T1000 (cell line): Measurements from ENCODE around the gene DNAJC4.

Source experiments
- DNase-seq: peaks from one replicate; lab custom pipeline; 2025; ENCODE audit warnings: mixed read lengths; lab: John Stamatoyannopoulos, UW

Gene DNAJC4

DNA sequence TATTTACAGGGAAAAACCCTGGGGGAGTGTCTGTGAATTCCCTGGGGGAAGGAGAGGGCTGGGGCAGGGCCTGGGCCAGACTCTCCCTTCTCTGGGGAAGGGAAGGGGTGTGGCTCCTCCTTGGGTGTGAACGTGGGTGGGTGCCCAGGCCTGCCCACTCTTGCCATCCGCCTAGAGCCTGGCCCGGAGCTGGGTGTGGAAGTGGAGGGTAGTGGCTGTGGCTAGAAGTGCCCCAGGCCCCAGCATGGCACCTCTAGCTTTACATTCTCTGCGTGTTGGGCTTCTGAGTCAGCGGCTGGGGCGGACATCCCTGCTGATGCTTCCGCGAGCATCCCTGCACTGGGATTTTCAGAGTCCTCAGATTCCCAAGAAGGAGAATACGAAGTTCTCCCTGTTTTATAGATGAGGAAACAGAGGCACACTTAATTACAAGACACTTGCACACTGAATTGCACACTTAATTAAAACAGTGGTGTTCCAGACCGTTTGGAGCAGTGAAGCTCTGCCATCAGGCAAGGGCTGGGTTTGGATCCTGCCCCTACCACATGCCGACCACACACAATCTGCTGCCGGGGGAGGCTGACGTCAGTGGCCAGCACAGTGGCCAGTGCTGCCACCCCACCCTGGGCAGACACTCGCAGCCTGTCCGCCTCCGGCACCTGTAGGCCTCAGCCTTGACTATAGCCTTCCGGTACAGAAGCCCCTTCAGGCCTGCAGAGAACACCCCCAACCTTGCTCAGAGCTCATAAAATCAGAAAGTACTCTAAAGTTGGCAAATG, 46.5 kb downstream of the DNAJC4 start:
- DNase-seq: peak; percentile 94

DNA sequence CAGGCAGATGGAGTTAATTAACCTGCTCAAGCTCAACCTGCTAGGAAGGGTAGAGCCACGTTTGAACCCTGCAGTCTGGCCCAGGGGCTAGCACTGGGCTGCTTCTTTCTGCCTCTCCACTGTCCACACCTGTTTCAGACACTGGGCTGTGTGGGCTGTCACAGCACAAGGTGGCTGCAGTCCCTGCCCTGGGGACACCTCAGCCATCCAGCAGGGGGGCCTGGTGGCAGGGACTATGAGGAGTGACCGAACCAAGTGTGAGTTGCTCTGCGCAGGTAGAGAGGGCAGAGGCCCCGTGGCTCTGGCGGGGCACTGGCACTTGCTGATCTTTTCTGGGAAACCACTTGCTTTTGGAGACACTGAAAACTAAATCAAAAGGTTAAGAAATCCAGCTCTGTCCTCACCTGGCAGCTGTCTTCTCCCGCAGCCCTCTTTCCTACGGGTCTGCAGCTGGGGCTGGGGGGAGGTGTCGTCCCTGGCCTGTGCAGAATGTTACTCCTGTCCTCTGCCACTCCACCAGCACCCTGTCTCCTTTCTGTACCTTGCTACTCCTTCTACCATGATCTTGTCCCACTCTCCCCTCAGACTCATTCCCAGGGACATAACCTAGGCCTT, 48.3 kb downstream of the DNAJC4 start:
- no peak for DNase-seq

DNA sequence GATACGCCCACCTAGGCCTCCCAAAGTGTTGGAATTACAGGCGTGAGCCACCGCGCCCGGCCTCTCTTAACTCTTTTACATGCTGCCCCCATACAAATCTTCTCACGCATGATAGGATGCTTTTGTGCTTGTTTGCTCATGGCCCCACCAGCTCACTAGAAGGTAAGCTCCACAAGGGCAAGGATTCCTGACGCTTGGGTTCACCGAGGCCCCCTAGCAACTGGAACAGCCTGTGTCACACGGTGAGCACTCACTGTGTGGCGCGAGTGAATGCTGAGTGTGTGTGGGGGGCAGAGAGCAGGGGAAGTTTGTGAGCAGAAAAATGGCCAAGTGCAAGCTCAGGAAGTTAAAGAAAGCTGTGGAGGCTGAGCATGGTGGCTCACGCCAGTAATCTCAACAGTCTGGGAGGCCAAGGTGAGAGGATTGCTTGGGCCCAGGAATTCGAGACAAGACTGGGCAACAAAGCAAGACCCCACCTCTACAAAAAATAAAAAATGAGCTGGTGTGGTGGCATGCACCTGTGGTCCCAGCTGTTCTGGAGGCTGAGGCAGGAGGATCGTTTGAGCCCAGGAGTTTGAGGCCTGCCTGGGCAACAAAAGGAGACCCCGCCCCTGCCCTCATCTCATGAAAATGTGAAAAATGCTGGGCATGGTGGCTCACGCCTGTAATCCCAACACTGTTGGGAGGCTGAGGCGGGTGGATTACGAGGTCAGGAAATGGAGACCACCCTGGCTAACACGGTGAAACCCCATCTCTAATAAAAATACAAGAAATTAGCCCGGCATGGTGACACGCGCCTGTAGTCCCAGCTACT, 51.8 kb downstream of the DNAJC4 start:
- DNase-seq: no peak

DNA sequence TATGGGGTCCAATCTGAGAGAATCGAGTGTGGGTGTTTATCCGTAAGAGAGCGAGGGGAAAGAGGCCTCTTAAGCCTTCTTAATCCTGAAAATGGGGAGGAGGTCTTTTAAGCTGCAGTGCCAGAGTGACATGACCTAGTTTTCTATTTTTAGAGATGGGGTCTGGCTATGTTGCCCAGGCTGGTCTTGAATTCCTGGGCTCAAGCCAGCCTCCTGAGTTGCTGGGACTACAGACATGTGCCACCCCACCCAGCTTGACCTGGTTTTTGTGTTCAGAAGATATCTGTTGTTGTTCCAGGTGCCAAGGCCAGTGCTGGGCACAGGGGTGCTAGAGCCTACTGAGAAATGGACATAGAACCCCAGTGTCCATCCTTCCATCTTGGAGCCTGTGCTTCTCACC, 52.7 kb downstream of the DNAJC4 start:
- no peak for DNase-seq
